SU-DHL-6 (cell line): ENCODE measurements around the gene CHMP6.

Experiments
- H2AFZ ChIP-seq: fragments of 200-600 bp; sonication (generic); 2 replicates; pipeline ENCODE4 v1.6.1; 2014; ENCODE audit warnings: low read depth, mild to moderate bottlenecking, moderate library complexity, mixed read lengths, antibody characterized with exemption, low read length; ENCODE audit not compliant: severe bottlenecking
- H3F3A ChIP-seq: fragments of 200-600 bp; shearing (Covaris generic); 2 replicates; pipeline ENCODE4 v1.6.0; 2016; ENCODE audit warnings: antibody characterized with exemption, mild to moderate bottlenecking; ENCODE audit not compliant: insufficient read depth
- H3K27ac ChIP-seq: fragments of 200-600 bp; sonication (generic); 2 replicates; pipeline ENCODE4 v1.5.1; 2016; ENCODE audit warnings: low read depth, mild to moderate bottlenecking, low read length, moderate library complexity, mixed read lengths
- H3K27me3 ChIP-seq: fragments of 200-600 bp; sonication (generic), shearing (Covaris generic); 2 replicates; pipeline ENCODE4 v1.6.0; 2014; ENCODE audit warnings: mild to moderate bottlenecking, low read length
- H3K36me3 ChIP-seq: fragments of 200-600 bp; sonication (generic); 2 replicates; pipeline ENCODE4 v1.6.1; 2014; ENCODE audit warnings: mild to moderate bottlenecking, low read length, mixed read lengths
- H3K4me2 ChIP-seq: fragments of 300-600, 200-600 bp; shearing (Covaris generic), sonication (generic); 2 replicates; pipeline ENCODE4 v1.6.0; 2014; ENCODE audit warnings: low read length, low read depth, mild to moderate bottlenecking; ENCODE audit not compliant: poor library complexity, severe bottlenecking
- H3K4me3 ChIP-seq: fragments of 200-600 bp; sonication (generic); 2 replicates; pipeline ENCODE4 v1.5.1; 2014; ENCODE audit warnings: antibody characterized with exemption, low read length, mild to moderate bottlenecking, mixed read lengths; ENCODE audit not compliant: insufficient read depth, poor library complexity, severe bottlenecking
- H3K79me2 ChIP-seq: fragments of 200-600 bp; sonication (generic); 2 replicates; pipeline ENCODE4 v1.6.1; 2014; ENCODE audit warnings: mild to moderate bottlenecking, low read length, moderate library complexity; ENCODE audit not compliant: insufficient read depth
- H3K9ac ChIP-seq: fragments of 200-600 bp; sonication (generic); 2 replicates; pipeline ENCODE4 v1.7.0; 2014; ENCODE audit warnings: mild to moderate bottlenecking, low read length
- H3K9me2 ChIP-seq: fragments of 200-600 bp; sonication (generic); replicated peaks from 2 replicates; pipeline ENCODE4 v1.6.1; 2014; ENCODE audit warnings: low read length; ENCODE audit not compliant: insufficient read depth
- H3K9me3 ChIP-seq: fragments of 200-600 bp; sonication (generic); 2 replicates; pipeline ENCODE4 v1.6.1; 2014; ENCODE audit warnings: low read length, mixed read lengths; ENCODE audit not compliant: insufficient read depth
- H4K20me1 ChIP-seq: fragments of 200-600 bp; sonication (generic); 2 replicates; pipeline ENCODE4 v1.6.1; 2014; ENCODE audit warnings: low read depth, mild to moderate bottlenecking, antibody characterized with exemption, low read length, moderate library complexity, mixed read lengths
- EZH2phosphoT487 ChIP-seq: fragments of 200-600 bp; sonication (generic), shearing (Covaris generic); conservative IDR thresholded peaks from 2 replicates; pipeline ENCODE4 v1.6.1; 2018; ENCODE audit warnings: mild to moderate bottlenecking, antibody characterized with exemption, low read length, moderate library complexity, mixed read lengths
- TF ChIP-seq, protein P1 (sequence below): fragments of 200-600 bp; sonication (generic); IDR thresholded peaks from one replicate; pipeline ENCODE4 v1.5.1; 2017; ENCODE audit warnings: antibody characterized with exemption, mild to moderate bottlenecking, low read length, moderate library complexity; ENCODE audit not compliant: insufficient read depth, poor library complexity, severe bottlenecking

The CHMP6 gene

DNA sequence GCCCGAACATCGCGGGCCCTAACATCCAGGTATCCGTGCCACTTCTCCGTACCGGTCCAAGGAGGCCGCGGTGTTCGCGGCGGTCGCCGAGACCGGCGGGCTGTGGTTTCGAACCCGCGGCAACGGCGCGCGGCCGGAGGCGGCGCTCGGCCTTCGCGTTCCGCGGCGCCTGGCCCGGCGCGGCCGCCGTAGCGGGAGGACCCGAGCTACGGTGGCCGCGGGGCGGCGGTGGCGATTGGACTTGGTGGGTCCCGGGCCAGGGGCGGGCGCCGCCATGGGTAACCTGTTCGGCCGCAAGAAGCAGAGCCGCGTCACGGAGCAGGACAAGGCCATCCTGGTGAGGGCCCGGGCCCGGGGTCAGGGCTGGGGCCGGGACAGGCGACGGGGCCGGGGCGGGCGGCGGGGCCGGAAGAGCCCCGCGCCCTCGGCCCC is at the start of gene CHMP6:
Gene CHMP6, plus strand, starts transcription at position 197 of the 432 bp plus-strand sequence. Its CDS starts 78 bp downstream, at position 275.
- Histone ChIP-seq H3K9me3 (no peaks in the 10 kb centered on the region), H3K27ac (no peak within 1 kb of the TSS), H4K20me1 (no peaks in the 10 kb centered on the region), H3K4me2 (peak within 1 kb of the TSS; percentile 79), H3K79me2 (0 out of 2 replicates have a peak, but pooled peaks cover 8% of the 10 kb centered on the region), H3F3A (no peaks in the 10 kb centered on the region), H3K4me3 (peak within 1 kb of the TSS; percentile 71), H3K9ac (peak within 1 kb of the TSS; percentile 64), H3K36me3 (no peaks in the 10 kb centered on the region), H3K9me2 (no peaks in the 10 kb centered on the region), H2AFZ (peak within 1 kb of the TSS; percentile 88), H3K27me3 (no peaks in the 10 kb centered on the region)
- TF ChIP-seq EZH2phosphoT487, result no peak
- TF ChIP-seq, protein P1, sequence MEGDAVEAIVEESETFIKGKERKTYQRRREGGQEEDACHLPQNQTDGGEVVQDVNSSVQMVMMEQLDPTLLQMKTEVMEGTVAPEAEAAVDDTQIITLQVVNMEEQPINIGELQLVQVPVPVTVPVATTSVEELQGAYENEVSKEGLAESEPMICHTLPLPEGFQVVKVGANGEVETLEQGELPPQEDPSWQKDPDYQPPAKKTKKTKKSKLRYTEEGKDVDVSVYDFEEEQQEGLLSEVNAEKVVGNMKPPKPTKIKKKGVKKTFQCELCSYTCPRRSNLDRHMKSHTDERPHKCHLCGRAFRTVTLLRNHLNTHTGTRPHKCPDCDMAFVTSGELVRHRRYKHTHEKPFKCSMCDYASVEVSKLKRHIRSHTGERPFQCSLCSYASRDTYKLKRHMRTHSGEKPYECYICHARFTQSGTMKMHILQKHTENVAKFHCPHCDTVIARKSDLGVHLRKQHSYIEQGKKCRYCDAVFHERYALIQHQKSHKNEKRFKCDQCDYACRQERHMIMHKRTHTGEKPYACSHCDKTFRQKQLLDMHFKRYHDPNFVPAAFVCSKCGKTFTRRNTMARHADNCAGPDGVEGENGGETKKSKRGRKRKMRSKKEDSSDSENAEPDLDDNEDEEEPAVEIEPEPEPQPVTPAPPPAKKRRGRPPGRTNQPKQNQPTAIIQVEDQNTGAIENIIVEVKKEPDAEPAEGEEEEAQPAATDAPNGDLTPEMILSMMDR, result no peak

DNA sequence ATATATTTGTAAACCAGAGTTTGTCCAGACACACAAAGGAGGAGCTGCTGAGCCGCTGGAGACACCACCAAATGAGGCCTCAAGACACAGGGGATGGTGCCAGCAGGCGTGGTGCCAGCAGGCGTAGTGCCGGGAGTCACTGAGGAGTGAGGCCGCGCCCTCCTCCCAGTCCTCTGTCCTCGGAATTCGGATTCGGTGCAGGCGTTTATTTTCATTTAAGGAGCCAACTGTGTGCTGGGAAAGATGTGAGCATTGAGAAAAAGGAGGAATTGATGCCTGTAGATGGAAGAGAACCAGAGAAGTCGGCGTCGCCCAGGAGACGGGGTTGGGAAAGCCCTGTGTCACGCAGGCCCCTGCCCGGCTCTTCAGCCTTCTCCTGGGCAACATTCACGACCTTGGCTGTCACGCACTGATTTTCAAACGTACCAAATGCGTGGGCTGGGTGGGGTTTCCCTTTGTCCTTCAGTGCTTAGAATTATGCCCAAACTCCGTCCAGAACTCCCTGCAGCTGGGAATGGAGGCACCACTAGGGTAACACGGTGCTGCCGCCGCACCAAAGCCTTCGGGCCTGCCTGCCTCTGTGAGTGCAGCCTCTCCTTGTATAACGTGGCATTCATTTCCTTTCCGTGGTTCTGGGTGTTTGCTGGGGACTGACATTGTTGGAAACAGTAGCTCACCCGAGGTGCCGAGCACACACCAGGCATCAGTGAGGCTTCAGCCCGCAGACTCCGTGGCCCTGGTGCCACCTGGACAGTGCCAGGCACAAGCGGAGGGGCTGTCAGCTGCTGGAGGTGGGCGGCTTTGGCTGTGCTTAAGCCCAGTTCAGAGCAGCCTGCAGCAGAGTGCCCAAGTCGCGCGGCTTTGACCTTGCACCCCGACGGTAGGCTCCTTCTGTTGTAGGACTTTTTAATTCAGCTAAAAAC is 49.0 kb upstream of the CHMP6 start:
- Histone ChIP-seq H3K27ac (no peak overlapping the region), H3K4me3 (no peak overlapping the region), H3K9ac (no peak overlapping the region)

GRCh38 chr17:80943346-80944145 is 48.1 kb upstream of the CHMP6 start:
- no peaks in the 10 kb centered on the region for H4K20me1 ChIP-seq
- H3F3A ChIP-seq, result no peaks in the 10 kb centered on the region
- H2AFZ ChIP-seq, result no peak overlapping the region
- H3K9ac ChIP-seq, result no peak overlapping the region
- H3K27ac ChIP-seq, result no peak overlapping the region
- TF ChIP-seq, protein P1, result no peak
- no peak for TF ChIP-seq EZH2phosphoT487
- H3K36me3 ChIP-seq, result no peaks in the 10 kb centered on the region
- H3K4me3 ChIP-seq, result no peak overlapping the region
- H3K4me2 ChIP-seq, result no peak overlapping the region
- no peaks in the 10 kb centered on the region for H3K9me2 ChIP-seq
- no peaks in the 10 kb centered on the region for H3K79me2 ChIP-seq
- no peaks in the 10 kb centered on the region for H3K27me3 ChIP-seq
- H3K9me3 ChIP-seq, result no peaks in the 10 kb centered on the region

More for the DNA sequence above, 49.0 kb upstream of the CHMP6 start:
- Histone ChIP-seq H3K9me3 (no peaks in the 10 kb centered on the region), H3K4me2 (no peak overlapping the region), H3K79me2 (no peaks in the 10 kb centered on the region), H4K20me1 (no peaks in the 10 kb centered on the region), H3K27me3 (no peaks in the 10 kb centered on the region), H3K9me2 (no peaks in the 10 kb centered on the region), H2AFZ (no peak overlapping the region), H3K36me3 (no peaks in the 10 kb centered on the region), H3F3A (no peaks in the 10 kb centered on the region)
- TF ChIP-seq, protein P1, result no peak
